ENCODE data around the gene LACTBL1.

Gene LACTBL1

GRCh38 chr1:22920026-22920733 lies 52.5 kb downstream of the LACTBL1 start:
- Histone ChIP-seq H3K9ac (ENCODE audit: low read length) (no peak overlapping the region), H3K9me3 (ENCODE audit: control insufficient read depth, insufficient read depth, low read depth, low read length) (no peaks in the 10 kb centered on the region), H3K4me3 (ENCODE audit: low read depth, low read length) (no peak overlapping the region), H3K4me1 (ENCODE audit: control insufficient read depth, insufficient read depth, low read length) (no peaks in the 10 kb centered on the region), H3K27me3 (ENCODE audit: control insufficient read depth, insufficient read depth, low read length) (no peaks in the 10 kb centered on the region), H3K27ac (ENCODE audit: low read depth, low read length) (no peak overlapping the region), H3K36me3 (ENCODE audit: control insufficient read depth, insufficient read depth, low read length) (no peaks in the 10 kb centered on the region)

- H3K27ac ChIP-seq (ENCODE audit: low read depth, low read length): no peak overlapping the region
- no peaks in the 10 kb centered on the region for H3K27me3 ChIP-seq (ENCODE audit: control insufficient read depth, insufficient read depth, low read length)
- no peaks in the 10 kb centered on the region for H3K36me3 ChIP-seq (ENCODE audit: control insufficient read depth, insufficient read depth, low read length)
- H3K4me3 ChIP-seq (ENCODE audit: low read depth, low read length): no peak overlapping the region
- H3K4me1 ChIP-seq (ENCODE audit: control insufficient read depth, insufficient read depth, low read length): no peaks in the 10 kb centered on the region
- no peaks in the 10 kb centered on the region for H3K9me3 ChIP-seq (ENCODE audit: control insufficient read depth, insufficient read depth, low read depth, low read length)
- H3K9ac ChIP-seq (ENCODE audit: low read length): no peak overlapping the region
Measured at GRCh38 chr1:22919341-22920025, 53.2 kb downstream of the LACTBL1 start.

GRCh38 chr1:22918644-22919043 lies 54.0 kb downstream of the LACTBL1 start:
- Histone ChIP-seq H3K9me3 (ENCODE audit: control insufficient read depth, insufficient read depth, low read depth, low read length) (no peaks in the 10 kb centered on the region), H3K27me3 (ENCODE audit: control insufficient read depth, insufficient read depth, low read length) (no peaks in the 10 kb centered on the region), H3K36me3 (ENCODE audit: control insufficient read depth, insufficient read depth, low read length) (no peaks in the 10 kb centered on the region), H3K4me1 (ENCODE audit: control insufficient read depth, insufficient read depth, low read length) (no peaks in the 10 kb centered on the region), H3K27ac (ENCODE audit: low read depth, low read length) (no peak overlapping the region), H3K4me3 (ENCODE audit: low read depth, low read length) (no peak overlapping the region), H3K9ac (ENCODE audit: low read length) (no peak overlapping the region)

GRCh38 chr1:22917989-22918388 lies 54.7 kb downstream of the LACTBL1 start:
- Histone ChIP-seq H3K4me3 (ENCODE audit: low read depth, low read length) (no peak overlapping the region), H3K27ac (ENCODE audit: low read depth, low read length) (no peak overlapping the region), H3K9me3 (ENCODE audit: control insufficient read depth, insufficient read depth, low read depth, low read length) (no peaks in the 10 kb centered on the region), H3K36me3 (ENCODE audit: control insufficient read depth, insufficient read depth, low read length) (no peaks in the 10 kb centered on the region), H3K27me3 (ENCODE audit: control insufficient read depth, insufficient read depth, low read length) (no peaks in the 10 kb centered on the region), H3K9ac (ENCODE audit: low read length) (no peak overlapping the region), H3K4me1 (ENCODE audit: control insufficient read depth, insufficient read depth, low read length) (no peaks in the 10 kb centered on the region)

GRCh38 chr1:22916471-22916820 lies 56.2 kb downstream of the LACTBL1 start:
- no peak overlapping the region for H3K27ac ChIP-seq (ENCODE audit: low read depth, low read length)
- H3K9me3 ChIP-seq (ENCODE audit: control insufficient read depth, insufficient read depth, low read depth, low read length): no peaks in the 10 kb centered on the region
- H3K4me3 ChIP-seq (ENCODE audit: low read depth, low read length): no peak overlapping the region
- H3K9ac ChIP-seq (ENCODE audit: low read length): no peak overlapping the region
- no peaks in the 10 kb centered on the region for H3K36me3 ChIP-seq (ENCODE audit: control insufficient read depth, insufficient read depth, low read length)
- H3K27me3 ChIP-seq (ENCODE audit: control insufficient read depth, insufficient read depth, low read length): no peaks in the 10 kb centered on the region
- no peaks in the 10 kb centered on the region for H3K4me1 ChIP-seq (ENCODE audit: control insufficient read depth, insufficient read depth, low read length)

- H3K27ac ChIP-seq (ENCODE audit: low read depth, low read length): no peak overlapping the region
- no peaks in the 10 kb centered on the region for H3K27me3 ChIP-seq (ENCODE audit: control insufficient read depth, insufficient read depth, low read length)
- H3K9me3 ChIP-seq (ENCODE audit: control insufficient read depth, insufficient read depth, low read depth, low read length): no peaks in the 10 kb centered on the region
- no peaks in the 10 kb centered on the region for H3K36me3 ChIP-seq (ENCODE audit: control insufficient read depth, insufficient read depth, low read length)
- no peak overlapping the region for H3K9ac ChIP-seq (ENCODE audit: low read length)
- H3K4me1 ChIP-seq (ENCODE audit: control insufficient read depth, insufficient read depth, low read length): no peaks in the 10 kb centered on the region
- no peak overlapping the region for H3K4me3 ChIP-seq (ENCODE audit: low read depth, low read length)
Measured at GRCh38 chr1:22915816-22916470, 56.7 kb downstream of the LACTBL1 start.

GRCh38 chr1:22915231-22915630 lies 57.4 kb downstream of the LACTBL1 start:
- Histone ChIP-seq H3K27ac (ENCODE audit: low read depth, low read length) (no peak overlapping the region), H3K36me3 (ENCODE audit: control insufficient read depth, insufficient read depth, low read length) (no peaks in the 10 kb centered on the region), H3K9me3 (ENCODE audit: control insufficient read depth, insufficient read depth, low read depth, low read length) (no peaks in the 10 kb centered on the region), H3K27me3 (ENCODE audit: control insufficient read depth, insufficient read depth, low read length) (no peaks in the 10 kb centered on the region), H3K4me1 (ENCODE audit: control insufficient read depth, insufficient read depth, low read length) (no peaks in the 10 kb centered on the region), H3K4me3 (ENCODE audit: low read depth, low read length) (no peak overlapping the region), H3K9ac (ENCODE audit: low read length) (no peak overlapping the region)

- no peak overlapping the region for H3K27ac ChIP-seq (ENCODE audit: low read depth, low read length)
- no peaks in the 10 kb centered on the region for H3K4me1 ChIP-seq (ENCODE audit: control insufficient read depth, insufficient read depth, low read length)
- H3K9ac ChIP-seq (ENCODE audit: low read length): no peak overlapping the region
- no peaks in the 10 kb centered on the region for H3K27me3 ChIP-seq (ENCODE audit: control insufficient read depth, insufficient read depth, low read length)
- no peak overlapping the region for H3K4me3 ChIP-seq (ENCODE audit: low read depth, low read length)
- no peaks in the 10 kb centered on the region for H3K36me3 ChIP-seq (ENCODE audit: control insufficient read depth, insufficient read depth, low read length)
- no peaks in the 10 kb centered on the region for H3K9me3 ChIP-seq (ENCODE audit: control insufficient read depth, insufficient read depth, low read depth, low read length)
Measured at GRCh38 chr1:22914633-22915217, 57.9 kb downstream of the LACTBL1 start.

- Histone ChIP-seq H3K36me3 (ENCODE audit: control insufficient read depth, insufficient read depth, low read length) (no peaks in the 10 kb centered on the region), H3K27ac (ENCODE audit: low read depth, low read length) (no peak overlapping the region), H3K4me3 (ENCODE audit: low read depth, low read length) (no peak overlapping the region), H3K9ac (ENCODE audit: low read length) (no peak overlapping the region), H3K4me1 (ENCODE audit: control insufficient read depth, insufficient read depth, low read length) (no peaks in the 10 kb centered on the region), H3K9me3 (ENCODE audit: control insufficient read depth, insufficient read depth, low read depth, low read length) (no peaks in the 10 kb centered on the region), H3K27me3 (ENCODE audit: control insufficient read depth, insufficient read depth, low read length) (no peaks in the 10 kb centered on the region)
Measured at GRCh38 chr1:22914156-22914555, 58.5 kb downstream of the LACTBL1 start.

GRCh38 chr1:22913421-22914141 lies 59.1 kb downstream of the LACTBL1 start:
- no peaks in the 10 kb centered on the region for H3K4me1 ChIP-seq (ENCODE audit: control insufficient read depth, insufficient read depth, low read length)
- H3K27me3 ChIP-seq (ENCODE audit: control insufficient read depth, insufficient read depth, low read length): no peaks in the 10 kb centered on the region
- no peak overlapping the region for H3K4me3 ChIP-seq (ENCODE audit: low read depth, low read length)
- no peak overlapping the region for H3K9ac ChIP-seq (ENCODE audit: low read length)
- no peak overlapping the region for H3K27ac ChIP-seq (ENCODE audit: low read depth, low read length)
- H3K36me3 ChIP-seq (ENCODE audit: control insufficient read depth, insufficient read depth, low read length): no peaks in the 10 kb centered on the region
- H3K9me3 ChIP-seq (ENCODE audit: control insufficient read depth, insufficient read depth, low read depth, low read length): no peaks in the 10 kb centered on the region
